ENCODE data around the gene DAP. TPM values are rescaled to one million over a fixed set of nuclear protein-coding genes. Genes with fewer than 3 reads are reported as not detected.

The DAP gene
- total RNA-seq, 1 experiment from 2014 or later, result 95.9 TPM

DNA sequence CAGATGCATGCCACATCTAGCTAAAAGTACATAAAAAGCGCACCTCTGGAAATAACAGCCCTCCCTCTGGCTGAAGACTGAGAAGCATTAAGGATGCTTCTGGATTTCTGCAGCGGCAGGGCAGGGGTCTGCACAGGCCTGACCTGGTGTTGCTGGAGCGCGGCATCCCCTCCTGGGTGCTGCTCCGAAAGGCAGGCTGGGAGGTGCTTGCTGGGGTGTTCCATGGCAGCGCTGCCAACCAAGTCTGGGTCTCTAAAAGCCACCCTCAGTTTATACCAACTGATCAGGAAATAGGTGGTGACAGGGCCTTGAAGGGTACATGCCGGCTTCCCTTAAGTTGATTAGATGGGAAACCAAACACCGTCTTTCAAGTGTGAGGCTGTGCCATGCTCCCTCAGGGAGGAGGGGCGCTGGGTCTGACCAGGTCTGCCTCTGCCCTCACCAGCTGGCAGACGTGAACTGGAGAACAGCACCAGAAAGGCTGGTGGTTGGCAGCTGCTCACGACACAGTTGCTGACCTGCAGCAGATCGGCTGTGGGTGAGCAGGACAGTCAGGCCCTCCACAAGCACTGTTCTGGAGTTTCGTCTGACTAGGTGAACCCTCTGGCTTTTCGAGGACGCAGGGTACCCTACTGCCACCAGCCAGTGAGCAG, 81.6 kb downstream of the DAP start:
- DNase-seq (ENCODE audit: low spot score), result no peak
- Histone ChIP-seq H3K27ac (ENCODE audit: low read depth, low read length, poor library complexity, severe bottlenecking) (no peak overlapping the region), H3K4me1 (ENCODE audit: insufficient read depth, low read length, poor library complexity, severe bottlenecking) (no peaks in the 10 kb centered on the region), H3K9me3 (ENCODE audit: low read depth, low read length, poor library complexity, severe bottlenecking) (no peaks in the 10 kb centered on the region), H3K36me3 (ENCODE audit: insufficient read depth, low read length, poor library complexity, severe bottlenecking) (peaks cover 7% of the 10 kb centered on the region), H3K4me3 (ENCODE audit: low read depth, low read length, poor library complexity, severe bottlenecking) (no peak overlapping the region), H3K27me3 (replicated peaks; ENCODE audit: insufficient read depth, low read depth, low read length, poor library complexity) (no peaks in the 10 kb centered on the region)
- TF ChIP-seq EZH2 (IDR thresholded peaks at IDR 0.05; ENCODE audit: borderline replicate concordance, low read depth, low read length, poor library complexity, severe bottlenecking), result no peak
- TF ChIP-seq, protein P1, sequence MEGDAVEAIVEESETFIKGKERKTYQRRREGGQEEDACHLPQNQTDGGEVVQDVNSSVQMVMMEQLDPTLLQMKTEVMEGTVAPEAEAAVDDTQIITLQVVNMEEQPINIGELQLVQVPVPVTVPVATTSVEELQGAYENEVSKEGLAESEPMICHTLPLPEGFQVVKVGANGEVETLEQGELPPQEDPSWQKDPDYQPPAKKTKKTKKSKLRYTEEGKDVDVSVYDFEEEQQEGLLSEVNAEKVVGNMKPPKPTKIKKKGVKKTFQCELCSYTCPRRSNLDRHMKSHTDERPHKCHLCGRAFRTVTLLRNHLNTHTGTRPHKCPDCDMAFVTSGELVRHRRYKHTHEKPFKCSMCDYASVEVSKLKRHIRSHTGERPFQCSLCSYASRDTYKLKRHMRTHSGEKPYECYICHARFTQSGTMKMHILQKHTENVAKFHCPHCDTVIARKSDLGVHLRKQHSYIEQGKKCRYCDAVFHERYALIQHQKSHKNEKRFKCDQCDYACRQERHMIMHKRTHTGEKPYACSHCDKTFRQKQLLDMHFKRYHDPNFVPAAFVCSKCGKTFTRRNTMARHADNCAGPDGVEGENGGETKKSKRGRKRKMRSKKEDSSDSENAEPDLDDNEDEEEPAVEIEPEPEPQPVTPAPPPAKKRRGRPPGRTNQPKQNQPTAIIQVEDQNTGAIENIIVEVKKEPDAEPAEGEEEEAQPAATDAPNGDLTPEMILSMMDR (conservative IDR thresholded peaks at IDR 0.05; ENCODE audit: low read depth, low read length), result no peak
- ChIA-PET CTCF (no interaction called here), POLR2A (ENCODE audit: low non-redundant PET) (no interaction called here)
- BruUV-seq (replicated peaks), result no TSS peak
- intact Hi-C loops (cut with micrococcal nuclease; ENCODE audit: unreplicated experiment), result no loop called here

DNA sequence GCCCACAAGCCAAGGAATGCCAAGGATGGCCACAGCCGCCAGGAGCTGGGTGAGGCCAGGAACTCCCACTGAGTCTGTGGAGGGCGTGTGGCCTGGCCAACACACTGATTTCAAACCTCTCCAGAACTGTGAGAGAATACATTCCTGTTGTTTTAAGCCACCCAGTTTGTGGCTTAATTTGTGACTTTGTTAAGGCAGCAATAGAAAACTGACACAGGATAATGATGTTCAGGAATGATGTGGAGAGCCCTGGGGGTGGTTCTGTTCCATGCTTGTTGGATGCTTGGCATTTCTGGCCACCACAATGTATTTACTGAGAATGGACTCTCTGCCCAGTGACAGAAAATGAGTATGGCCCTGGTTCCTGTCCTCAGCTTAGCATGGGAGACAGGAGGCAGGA, 82.8 kb downstream of the DAP start:
- Histone ChIP-seq H3K4me1 (ENCODE audit: insufficient read depth, low read length, poor library complexity, severe bottlenecking) (no peaks in the 10 kb centered on the region), H3K27me3 (replicated peaks; ENCODE audit: insufficient read depth, low read depth, low read length, poor library complexity) (no peaks in the 10 kb centered on the region), H3K9me3 (ENCODE audit: low read depth, low read length, poor library complexity, severe bottlenecking) (no peaks in the 10 kb centered on the region), H3K4me3 (ENCODE audit: low read depth, low read length, poor library complexity, severe bottlenecking) (no peak overlapping the region), H3K36me3 (ENCODE audit: insufficient read depth, low read length, poor library complexity, severe bottlenecking) (peaks cover 7% of the 10 kb centered on the region), H3K27ac (ENCODE audit: low read depth, low read length, poor library complexity, severe bottlenecking) (no peak overlapping the region)
- ChIA-PET POLR2A (ENCODE audit: low non-redundant PET) (interaction anchor here (0.6 kb wide), 1 partner anchor 84 kb away, joined by 36 read pairs; no protein-coding TSS in a partner anchor), CTCF (no interaction called here)
- TF ChIP-seq EZH2 (IDR thresholded peaks at IDR 0.05; ENCODE audit: borderline replicate concordance, low read depth, low read length, poor library complexity, severe bottlenecking), result no peak
- TF ChIP-seq, protein P1 (conservative IDR thresholded peaks at IDR 0.05; ENCODE audit: low read depth, low read length), result no peak
- no TSS peak for BruUV-seq (replicated peaks)
- DNase-seq (ENCODE audit: low spot score), result no peak
- intact Hi-C loops (cut with micrococcal nuclease; ENCODE audit: unreplicated experiment), result no loop called here

DNA sequence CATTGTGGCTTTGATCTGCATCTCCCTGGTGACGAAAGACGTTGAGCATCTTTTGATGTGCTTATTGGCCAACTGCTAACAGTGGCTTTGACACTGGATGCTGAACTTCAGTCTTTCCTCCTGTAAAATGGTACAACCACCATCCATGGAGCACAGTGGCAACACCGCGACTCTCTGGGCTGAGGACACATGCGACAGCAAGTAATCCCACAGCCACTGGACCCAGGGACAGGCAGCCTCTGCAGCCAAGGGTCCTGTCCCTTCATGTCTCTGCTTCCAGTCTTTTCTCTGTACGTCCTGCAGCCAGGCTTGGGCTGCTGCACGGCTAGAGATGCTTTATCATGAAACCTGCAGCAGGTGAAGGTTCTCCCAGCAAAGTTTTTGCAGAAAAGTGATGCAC, 83.5 kb downstream of the DAP start:
- POLR2A ChIA-PET (ENCODE audit: low non-redundant PET), result no interaction called here
- no peaks in the 10 kb centered on the region for H3K9me3 ChIP-seq (ENCODE audit: low read depth, low read length, poor library complexity, severe bottlenecking)
- BruUV-seq (replicated peaks), result no TSS peak
- no peaks in the 10 kb centered on the region for H3K27me3 ChIP-seq (replicated peaks; ENCODE audit: insufficient read depth, low read depth, low read length, poor library complexity)
- no peak overlapping the region for H3K27ac ChIP-seq (ENCODE audit: low read depth, low read length, poor library complexity, severe bottlenecking)
- CTCF ChIA-PET, result no interaction called here
- no peak for TF ChIP-seq EZH2 (IDR thresholded peaks at IDR 0.05; ENCODE audit: borderline replicate concordance, low read depth, low read length, poor library complexity, severe bottlenecking)
- TF ChIP-seq, protein P1 (conservative IDR thresholded peaks at IDR 0.05; ENCODE audit: low read depth, low read length), result no peak
- no peaks in the 10 kb centered on the region for H3K4me1 ChIP-seq (ENCODE audit: insufficient read depth, low read length, poor library complexity, severe bottlenecking)
- no peak overlapping the region for H3K4me3 ChIP-seq (ENCODE audit: low read depth, low read length, poor library complexity, severe bottlenecking)
- intact Hi-C loops (cut with micrococcal nuclease; ENCODE audit: unreplicated experiment), result no loop called here
- no peak for DNase-seq (ENCODE audit: low spot score)
- peaks cover 7% of the 10 kb centered on the region for H3K36me3 ChIP-seq (ENCODE audit: insufficient read depth, low read length, poor library complexity, severe bottlenecking)

All from A673 (cell line).